ENCODE results near the gene RBM6. TPM values are rescaled to one million over a fixed set of nuclear protein-coding genes. Genes with fewer than 3 reads are reported as not detected.
"Not testable (repeated sequence)": the region's sequence is repeated elsewhere in the genome, so short reads cannot be mapped to it uniquely, and the experiment has no call there.

The RBM6 gene
- total RNA-seq, 1 experiment from 2014 or later, result 58.0 TPM

DNA sequence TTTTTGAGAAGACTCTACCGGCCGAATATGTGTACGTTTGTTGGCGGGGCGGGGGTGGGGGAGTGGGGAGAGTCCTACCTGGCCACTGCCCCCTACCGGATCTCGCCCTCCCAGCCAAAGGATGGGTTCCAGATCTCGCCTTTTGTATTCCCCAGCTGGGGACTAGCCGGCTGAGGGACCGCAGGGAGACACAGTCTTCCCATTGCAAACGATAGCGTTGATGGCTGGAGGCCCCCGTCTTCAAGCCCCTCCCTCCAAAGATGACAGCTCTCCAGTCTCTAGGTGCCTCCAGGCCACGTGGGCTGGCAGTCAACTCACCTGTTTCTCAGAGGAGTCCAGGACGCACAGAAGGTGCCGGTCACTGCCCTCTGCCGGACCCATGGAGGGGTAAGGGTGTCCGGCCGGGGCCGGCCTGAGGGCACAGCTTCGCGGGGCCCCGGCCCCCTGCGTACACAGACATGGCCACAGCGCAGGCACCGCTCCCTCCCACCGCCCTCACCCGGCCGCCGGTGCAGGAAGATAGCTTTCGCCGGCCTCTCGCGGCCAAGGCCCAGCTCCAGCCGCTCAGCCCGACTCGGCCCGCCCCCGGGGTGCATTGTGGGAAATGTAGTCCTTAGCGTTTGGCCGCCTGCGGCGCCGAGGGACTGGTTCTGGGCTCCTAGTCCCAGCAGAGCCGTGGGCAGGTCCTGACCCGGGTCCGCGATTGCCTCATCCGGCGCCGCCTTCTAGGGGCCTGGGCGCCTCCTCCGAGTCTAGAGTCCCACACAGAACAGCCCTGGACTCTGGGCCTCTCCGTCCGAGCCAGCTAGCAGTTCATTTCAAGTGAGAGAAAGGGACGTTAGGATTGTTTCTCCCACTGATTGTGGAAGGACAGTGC, 10.4 kb upstream of the RBM6 start, which contains the start of gene MON1A:
TSS of gene MON1A (minus strand) at position 521 of the 877 bp plus-strand sequence. CDS start 16,465 bp downstream, outside the sequence.
- Mint-ChIP-seq H3K36me3 (ENCODE audit: insufficient read depth, unreplicated experiment) (peaks cover 7% of the 10 kb centered on the region), H3K27me3 (ENCODE audit: insufficient read depth, unreplicated experiment) (no peaks in the 10 kb centered on the region), H3K4me3 (ENCODE audit: unreplicated experiment) (peak within 1 kb of the TSS; percentile 87), H3K4me1 (ENCODE audit: insufficient read depth, unreplicated experiment) (peaks cover 12% of the 10 kb centered on the region), H3K27ac (ENCODE audit: low read depth, unreplicated experiment) (peak within 1 kb of the TSS; percentile 75), H3K9me3 (ENCODE audit: unreplicated experiment) (no peaks in the 10 kb centered on the region)
- intact Hi-C loops (cut with micrococcal nuclease), result no loop called here
- TSS peak; percentile 49 for BruUV-seq (replicated peaks)
- ChIA-PET POLR2A (interaction anchor here (0.6 to 5.0 kb wide), 13 partner anchors 11 to 458 kb away, joined by 3 to 86 read pairs (median 5); partner anchors contain the start of genes CDHR4, INKA1, IP6K1 and RBM5), CTCF (interaction anchor here (0.5 to 2.0 kb wide), 15 partner anchors 10 to 427 kb away, joined by 3 to 15 read pairs (median 4); partner anchors contain the start of genes INKA1 and RBM6)
- TF ChIP-seq, protein P1, sequence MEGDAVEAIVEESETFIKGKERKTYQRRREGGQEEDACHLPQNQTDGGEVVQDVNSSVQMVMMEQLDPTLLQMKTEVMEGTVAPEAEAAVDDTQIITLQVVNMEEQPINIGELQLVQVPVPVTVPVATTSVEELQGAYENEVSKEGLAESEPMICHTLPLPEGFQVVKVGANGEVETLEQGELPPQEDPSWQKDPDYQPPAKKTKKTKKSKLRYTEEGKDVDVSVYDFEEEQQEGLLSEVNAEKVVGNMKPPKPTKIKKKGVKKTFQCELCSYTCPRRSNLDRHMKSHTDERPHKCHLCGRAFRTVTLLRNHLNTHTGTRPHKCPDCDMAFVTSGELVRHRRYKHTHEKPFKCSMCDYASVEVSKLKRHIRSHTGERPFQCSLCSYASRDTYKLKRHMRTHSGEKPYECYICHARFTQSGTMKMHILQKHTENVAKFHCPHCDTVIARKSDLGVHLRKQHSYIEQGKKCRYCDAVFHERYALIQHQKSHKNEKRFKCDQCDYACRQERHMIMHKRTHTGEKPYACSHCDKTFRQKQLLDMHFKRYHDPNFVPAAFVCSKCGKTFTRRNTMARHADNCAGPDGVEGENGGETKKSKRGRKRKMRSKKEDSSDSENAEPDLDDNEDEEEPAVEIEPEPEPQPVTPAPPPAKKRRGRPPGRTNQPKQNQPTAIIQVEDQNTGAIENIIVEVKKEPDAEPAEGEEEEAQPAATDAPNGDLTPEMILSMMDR (IDR thresholded peaks at IDR 0.05; ENCODE audit: unreplicated experiment), result peak; percentile 40
- peak; percentile 95 for DNase-seq (ENCODE audit: unreplicated experiment)

DNA sequence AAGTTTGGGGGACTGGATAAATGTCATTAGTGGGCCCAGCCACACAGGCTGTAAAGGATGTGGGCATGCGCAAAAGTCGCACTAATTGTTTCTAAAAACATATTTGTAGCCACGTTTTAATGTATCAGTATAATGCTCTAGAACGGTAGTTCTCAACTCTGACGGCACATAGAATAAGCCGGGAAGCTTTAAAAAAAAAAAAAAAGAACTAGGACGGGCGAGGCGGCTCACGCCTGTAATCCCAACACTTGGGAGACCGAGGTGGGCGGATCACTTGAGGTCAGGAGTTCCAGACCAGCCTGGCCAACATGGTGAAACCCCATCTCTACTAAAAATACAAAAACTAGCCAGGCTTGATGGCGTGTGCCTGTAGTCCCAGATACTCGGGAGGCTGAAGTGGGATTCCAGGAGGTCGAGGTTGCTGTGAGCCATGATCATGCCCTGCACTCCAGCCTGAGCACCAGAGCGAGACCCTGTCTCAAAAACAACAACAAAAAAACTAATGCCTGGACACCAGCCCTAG, 9.7 kb upstream of the RBM6 start:
- Mint-ChIP-seq H3K27me3 (ENCODE audit: insufficient read depth, unreplicated experiment) (no peaks in the 10 kb centered on the region), H3K9me3 (ENCODE audit: unreplicated experiment) (no peaks in the 10 kb centered on the region), H3K27ac (ENCODE audit: low read depth, unreplicated experiment) (peak overlapping the region; percentile 75), H3K4me1 (ENCODE audit: insufficient read depth, unreplicated experiment) (peaks cover 12% of the 10 kb centered on the region), H3K36me3 (ENCODE audit: insufficient read depth, unreplicated experiment) (peaks cover 7% of the 10 kb centered on the region), H3K4me3 (ENCODE audit: unreplicated experiment) (peak overlapping the region; percentile 87)
- TF ChIP-seq, protein P1 (IDR thresholded peaks at IDR 0.05; ENCODE audit: unreplicated experiment), result no peak
- ChIA-PET CTCF (interaction anchor here (0.8 to 2.0 kb wide), 7 partner anchors 15 to 252 kb away, joined by 3 to 15 read pairs (median 4); partner anchors contain the start of gene INKA1), POLR2A (interaction anchor here (0.6 to 5.0 kb wide), 10 partner anchors 10 to 458 kb away, joined by 3 to 86 read pairs (median 8); partner anchors contain the start of genes CDHR4, INKA1, IP6K1 and RBM5)
- intact Hi-C loops (cut with micrococcal nuclease), result no loop called here
- BruUV-seq (replicated peaks), result TSS peak; percentile 65
- no peak for DNase-seq (ENCODE audit: unreplicated experiment)

DNA sequence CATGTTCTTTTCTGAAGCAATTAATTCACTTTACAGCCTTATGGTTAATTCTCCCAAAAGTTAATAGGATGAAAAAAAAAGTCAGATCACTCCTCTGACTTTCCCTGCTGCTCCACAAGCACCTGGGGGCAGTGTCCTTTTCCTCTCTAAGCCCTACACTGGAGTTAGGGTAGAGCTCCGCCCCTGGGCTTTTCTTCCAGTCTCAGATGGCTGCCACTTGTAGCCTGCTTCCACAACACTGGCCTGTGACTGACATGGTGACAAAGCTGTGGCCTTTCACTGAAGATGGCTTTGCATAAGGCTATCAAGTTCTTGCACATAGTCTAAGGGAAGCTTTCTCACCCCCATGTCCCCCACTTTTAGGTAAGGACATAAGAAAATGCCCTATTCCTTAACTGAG, 9.0 kb upstream of the RBM6 start:
- Mint-ChIP-seq H3K27me3 (ENCODE audit: insufficient read depth, unreplicated experiment) (no peaks in the 10 kb centered on the region), H3K9me3 (ENCODE audit: unreplicated experiment) (no peaks in the 10 kb centered on the region), H3K27ac (ENCODE audit: low read depth, unreplicated experiment) (no peak overlapping the region), H3K4me3 (ENCODE audit: unreplicated experiment) (no peak overlapping the region), H3K36me3 (ENCODE audit: insufficient read depth, unreplicated experiment) (peaks cover 7% of the 10 kb centered on the region), H3K4me1 (ENCODE audit: insufficient read depth, unreplicated experiment) (peaks cover 9% of the 10 kb centered on the region)
- ChIA-PET POLR2A (interaction anchor here (0.6 to 5.0 kb wide), 4 partner anchors 9 to 117 kb away, joined by 3 to 86 read pairs (median 12); partner anchors contain the start of genes RBM6 and UBA7), CTCF (interaction anchor here (0.6 to 0.7 kb wide), 2 partner anchors 129 to 158 kb away, joined by 3 to 4 read pairs; partner anchors contain the start of gene RBM5)
- DNase-seq (ENCODE audit: unreplicated experiment), result peak; percentile 32
- no TSS peak for BruUV-seq (replicated peaks)
- TF ChIP-seq, protein P1 (IDR thresholded peaks at IDR 0.05; ENCODE audit: unreplicated experiment), result no peak
- intact Hi-C loops (cut with micrococcal nuclease), result no loop called here

DNA sequence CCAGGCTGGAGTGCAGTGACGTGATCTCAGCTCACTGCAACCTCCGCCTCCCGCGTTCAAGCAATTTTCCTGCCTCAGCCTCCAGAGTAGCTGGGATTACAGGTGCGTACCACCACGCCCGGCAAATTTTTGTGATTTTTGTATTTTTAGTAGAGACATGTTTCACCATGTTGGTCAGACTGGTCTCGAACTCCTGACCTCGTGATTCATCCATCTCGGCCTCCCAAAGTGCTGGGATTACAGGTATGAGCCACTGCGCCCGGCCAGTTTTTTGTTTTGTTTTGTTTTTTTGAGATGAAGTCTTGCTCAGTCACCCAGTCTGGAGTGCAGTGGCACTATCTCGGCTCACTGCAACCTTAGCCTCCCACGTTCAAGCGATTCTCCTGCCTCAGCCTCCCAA, 7.7 kb upstream of the RBM6 start:
- H3K4me3 Mint-ChIP-seq (ENCODE audit: unreplicated experiment); H3K27ac Mint-ChIP-seq (ENCODE audit: low read depth, unreplicated experiment); H3K27me3 Mint-ChIP-seq (ENCODE audit: insufficient read depth, unreplicated experiment); DNase-seq (ENCODE audit: unreplicated experiment); BruUV-seq (replicated peaks); H3K36me3 Mint-ChIP-seq (ENCODE audit: insufficient read depth, unreplicated experiment); intact Hi-C loops (cut with micrococcal nuclease); H3K9me3 Mint-ChIP-seq (ENCODE audit: unreplicated experiment); H3K4me1 Mint-ChIP-seq (ENCODE audit: insufficient read depth, unreplicated experiment): not testable (repeated sequence)
- CTCF ChIA-PET, result interaction anchor here (0.7 kb wide), 1 partner anchor 256 kb away, joined by 3 read pairs; no protein-coding TSS in a partner anchor
- POLR2A ChIA-PET, result interaction anchor here (1.6 kb wide), 1 partner anchor 129 kb away, joined by 3 read pairs; the partner anchor contains the start of gene INKA1
